Endothelial cell of hepatic sinusoid (primary cell): ENCODE data around the gene TAF7L.
"Not testable (repeated sequence)": the region's sequence is repeated elsewhere in the genome, so short reads cannot be mapped to it uniquely, and the experiment has no call there.

Source experiments
- in situ Hi-C: cut with HindIII; loops from 2 replicates; pipeline ENCODE4 v1.10.0; 2017; ENCODE audit warnings: low sequenced_read_pairs

TAF7L gene

DNA sequence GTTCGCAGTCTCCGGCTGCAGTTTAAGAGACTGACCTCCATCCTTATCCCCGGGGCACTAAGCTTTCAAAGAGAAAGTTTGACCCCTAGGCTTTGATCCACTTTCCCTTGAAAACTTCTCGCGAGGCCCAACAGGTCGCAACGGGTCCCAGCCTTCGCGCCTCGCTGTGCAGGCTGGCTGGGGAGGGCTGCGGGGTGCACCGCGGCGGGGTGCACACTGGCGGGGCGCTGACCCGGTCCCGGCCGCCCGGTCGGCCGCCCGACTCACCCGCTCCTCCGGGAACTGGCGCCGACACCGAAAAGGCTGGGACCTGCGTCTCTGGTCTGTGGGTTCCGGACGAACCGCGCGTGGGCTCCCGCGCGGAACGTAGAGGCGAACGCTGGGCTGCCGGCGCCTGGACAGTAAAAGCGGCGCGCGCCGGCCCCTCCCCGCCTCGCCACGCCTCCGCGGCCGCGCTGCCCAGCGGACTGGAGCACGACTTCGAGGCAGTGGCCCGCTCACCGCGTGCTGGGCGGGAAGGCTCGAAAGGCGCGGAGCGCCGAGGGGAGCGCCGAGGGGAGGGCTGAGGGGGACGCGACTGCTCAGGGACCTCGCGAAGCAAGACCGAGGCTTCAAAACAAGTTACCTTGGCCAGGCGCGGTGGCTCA lies at the start of gene TAF7L:
TAF7L (minus strand) TSS at position 378 of the 647 bp plus-strand sequence. CDS start 3,791 bp downstream, outside the sequence.
- in situ Hi-C loops = loop anchor here (5.0 kb wide), 1 partner anchor 84 kb away; no protein-coding TSS in a partner anchor

DNA sequence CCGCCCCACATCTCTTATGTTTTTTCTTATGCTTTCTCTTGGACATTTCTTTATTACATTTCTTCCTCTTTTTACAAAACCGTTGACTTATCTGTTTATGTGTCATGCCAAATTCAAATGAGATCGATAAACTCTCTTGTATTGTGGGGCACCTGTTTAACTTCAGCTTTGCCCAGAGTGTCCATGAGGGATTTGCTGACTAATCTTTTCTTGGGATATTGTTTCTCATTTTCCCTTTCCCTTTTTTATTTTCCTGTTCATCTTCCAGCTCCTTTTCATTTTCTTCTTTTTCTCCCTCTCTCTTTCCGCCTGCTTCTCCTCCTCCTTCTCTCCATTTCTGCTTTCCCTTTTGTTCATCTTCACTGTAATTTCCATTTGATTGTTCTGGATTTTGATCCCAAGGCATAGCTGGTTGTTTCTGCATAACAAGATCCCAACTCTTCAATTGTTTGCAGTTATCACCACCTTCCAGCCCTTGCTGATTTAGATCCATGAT lies 46.7 kb upstream of the TAF7L start:
- in situ Hi-C loops = no loop called here

DNA sequence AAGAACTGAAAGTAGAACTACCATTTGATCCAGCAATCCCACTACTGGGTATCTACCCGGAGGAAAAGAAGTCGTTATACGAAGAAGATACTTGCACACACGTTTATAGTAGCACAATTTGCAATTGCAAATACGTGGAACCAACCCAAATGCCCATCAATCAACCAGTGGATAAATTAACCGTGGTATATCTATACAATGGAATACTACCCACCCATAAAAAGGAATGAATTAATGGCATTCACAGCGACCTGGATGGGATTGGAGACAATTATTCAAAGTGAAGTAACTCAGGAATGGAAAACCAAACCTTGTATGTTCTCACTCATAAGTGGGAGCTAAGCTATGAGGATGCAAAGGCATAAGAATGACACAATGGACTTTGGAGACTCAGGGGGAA lies 43.2 kb upstream of the TAF7L start:
- in situ Hi-C loops = not testable (repeated sequence)

GRCh38 chrX:101326600-101326999 lies 35.5 kb upstream of the TAF7L start:
- in situ Hi-C loops = not testable (repeated sequence)

DNA sequence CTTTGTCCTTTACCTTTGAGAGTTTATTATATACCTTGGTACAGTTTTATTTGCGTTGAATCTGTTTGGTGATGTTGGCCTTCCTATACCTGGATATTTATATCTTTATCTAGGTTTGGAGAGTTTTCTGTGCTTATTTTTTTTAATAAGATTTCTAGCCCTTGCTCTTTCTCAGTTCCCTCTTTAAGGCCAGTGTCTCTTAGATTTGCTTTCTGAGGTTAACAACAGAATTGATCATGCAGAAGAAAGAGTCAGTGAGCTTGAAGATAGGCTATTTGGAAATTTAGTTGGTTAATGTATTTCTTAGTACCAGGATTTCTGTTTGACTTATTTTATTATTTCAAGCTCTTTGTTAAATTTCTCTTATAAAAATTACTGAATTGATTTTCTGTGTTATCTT lies 12.7 kb upstream of the TAF7L start:
- in situ Hi-C loops = no loop called here

GRCh38 chrX:101295603-101296002 lies 4.5 kb upstream of the TAF7L start:
- in situ Hi-C loops = not testable (repeated sequence)

- in situ Hi-C loops = no loop called here
Observed at GRCh38 chrX:101287402-101287801, 3.7 kb downstream of the TAF7L start.

DNA sequence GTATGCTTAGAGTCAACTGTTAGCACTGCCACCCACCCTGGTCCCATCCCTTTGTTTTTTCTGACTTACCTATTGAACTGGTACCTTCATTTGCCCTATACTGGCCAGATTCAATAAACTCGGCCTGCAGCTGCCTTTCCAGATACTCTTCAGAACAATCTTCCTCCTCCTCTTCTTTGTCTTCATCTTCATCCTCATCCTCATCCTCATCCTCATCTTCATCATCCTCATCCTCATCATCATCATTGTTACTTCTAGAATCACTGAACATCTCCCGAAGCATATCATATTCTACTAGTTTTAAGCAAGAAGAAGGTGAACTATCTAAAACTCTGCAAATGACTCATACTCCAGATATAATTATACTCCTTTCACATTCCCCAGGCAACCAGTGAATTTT lies 14.9 kb downstream of the TAF7L start:
- in situ Hi-C loops = no loop called here

DNA sequence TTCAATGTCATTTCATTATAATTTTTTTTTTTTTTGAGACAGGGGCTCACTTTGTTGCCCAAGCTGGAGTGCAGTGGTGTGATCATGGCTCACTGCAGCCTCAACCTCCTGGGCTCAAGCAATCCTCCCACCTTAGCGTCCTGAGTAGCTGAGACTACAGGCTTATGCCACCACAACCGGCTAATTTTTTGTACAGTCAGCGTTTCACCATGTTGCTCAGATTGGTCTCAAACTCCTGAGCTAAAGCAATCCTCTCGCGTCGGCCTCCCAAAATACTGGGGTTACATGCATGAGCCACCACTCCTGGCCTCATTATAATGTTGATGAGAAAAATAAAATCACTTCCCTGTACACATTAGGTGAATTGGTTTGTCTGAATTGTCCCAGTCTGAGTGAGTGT lies 16.9 kb downstream of the TAF7L start:
- in situ Hi-C loops = no loop called here

DNA sequence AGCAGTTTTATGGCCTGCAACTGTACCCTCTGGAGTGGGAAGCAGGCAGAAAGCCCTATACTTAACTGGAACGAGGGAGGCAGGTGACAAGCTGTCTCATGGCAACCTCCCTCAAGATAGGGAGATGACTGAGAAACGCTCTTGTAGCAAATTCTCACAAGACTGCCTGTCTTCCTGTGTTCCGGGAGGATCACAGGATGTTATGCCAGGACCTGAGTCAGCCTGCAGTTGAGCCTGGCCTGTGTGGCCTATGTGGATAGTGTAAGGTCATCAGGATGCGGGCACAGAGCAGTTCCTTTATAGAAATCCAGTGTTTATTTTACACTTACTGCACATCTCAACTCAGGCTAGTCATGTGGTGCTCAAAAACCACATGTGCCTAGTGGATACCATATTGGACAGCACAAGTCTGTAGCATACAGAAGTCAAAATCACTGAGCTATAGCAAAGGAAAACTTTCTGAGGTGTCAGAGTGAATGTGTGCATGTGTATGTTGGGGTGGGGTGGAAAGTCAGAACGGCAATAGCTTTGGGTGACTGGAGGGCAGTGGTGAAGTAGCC lies 25.2 kb downstream of the TAF7L start:
- in situ Hi-C loops = no loop called here

DNA sequence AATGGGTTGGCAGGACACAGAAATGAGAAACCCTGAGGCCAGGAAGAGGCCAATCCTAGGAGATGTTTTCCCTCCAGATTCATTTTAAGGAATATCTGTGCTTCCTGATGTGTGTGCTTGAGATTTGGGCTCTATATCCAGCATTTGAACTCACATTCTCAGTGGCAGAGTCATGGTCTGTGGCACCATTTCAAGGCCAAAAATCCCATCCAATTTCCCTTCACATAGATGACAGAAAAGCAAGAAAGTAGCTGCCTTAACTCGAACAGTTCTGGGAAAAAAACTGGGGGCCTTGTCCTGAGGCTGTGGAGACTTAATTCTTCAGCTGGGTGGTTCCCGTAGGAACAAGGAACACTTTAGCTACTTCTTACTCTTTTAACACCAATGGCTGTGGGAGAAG lies 27.4 kb downstream of the TAF7L start:
- in situ Hi-C loops = no loop called here

DNA sequence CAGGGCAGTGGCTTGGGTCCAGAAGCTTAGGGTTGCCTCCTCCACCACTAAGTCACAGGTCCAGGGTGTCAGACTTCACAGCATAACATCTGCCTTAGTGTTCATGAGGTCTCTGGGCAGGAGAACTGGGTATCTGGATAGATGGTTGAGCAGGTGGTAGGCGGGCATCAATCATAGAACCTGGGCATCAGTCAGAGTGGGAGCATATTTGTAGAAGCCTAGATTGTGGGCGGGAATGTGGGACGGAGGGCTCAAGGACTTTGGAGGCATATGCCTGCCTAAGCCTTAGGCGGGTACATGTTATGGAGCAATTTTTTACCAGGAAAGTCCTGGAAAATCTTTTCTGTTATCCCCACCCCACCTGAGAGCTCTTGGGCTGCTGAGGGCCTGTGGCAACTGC lies 28.5 kb downstream of the TAF7L start:
- in situ Hi-C loops = no loop called here

- in situ Hi-C loops = no loop called here
Observed at GRCh38 chrX:101260435-101260834, 30.7 kb downstream of the TAF7L start.

GRCh38 chrX:101258259-101258581 lies 32.9 kb downstream of the TAF7L start:
- in situ Hi-C loops = no loop called here

DNA sequence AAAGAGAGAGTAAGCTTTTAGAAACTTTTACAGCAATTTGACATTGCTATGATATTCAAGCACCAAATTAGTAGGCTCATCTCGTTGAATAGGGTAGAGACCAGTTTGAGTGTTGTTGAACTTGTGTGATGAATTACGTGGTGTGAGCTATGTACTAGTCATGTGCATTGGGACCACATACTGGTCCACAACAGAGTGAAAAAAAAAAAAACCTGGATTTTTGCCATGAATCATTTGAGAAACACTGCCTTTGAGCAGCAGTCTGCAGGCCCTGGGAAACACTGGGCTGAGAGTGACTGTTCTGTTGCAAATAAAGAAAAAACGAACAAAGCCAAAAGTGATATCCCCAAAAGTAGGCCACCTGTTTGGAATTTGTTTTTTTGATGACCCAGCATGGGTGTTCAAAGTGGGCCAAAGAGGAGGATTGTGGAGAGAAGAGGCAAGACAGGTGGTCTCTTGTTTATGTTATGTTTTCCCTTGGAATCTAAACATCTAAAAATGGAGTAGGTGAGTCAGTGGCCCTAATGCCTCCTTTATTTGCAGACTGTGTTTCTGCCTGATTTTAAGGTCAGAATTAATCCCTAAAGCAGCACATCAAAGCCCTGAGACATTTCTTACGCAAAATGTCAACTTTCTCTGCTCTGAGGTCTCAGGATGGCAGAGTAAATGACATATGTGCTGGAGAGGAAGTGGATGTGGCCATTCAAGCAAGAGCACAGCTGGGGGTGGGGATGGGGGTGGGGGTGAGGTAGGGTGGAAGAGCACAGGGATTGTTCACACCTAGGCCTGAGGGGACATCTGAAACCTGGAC lies 33.5 kb downstream of the TAF7L start:
- in situ Hi-C loops = no loop called here

DNA sequence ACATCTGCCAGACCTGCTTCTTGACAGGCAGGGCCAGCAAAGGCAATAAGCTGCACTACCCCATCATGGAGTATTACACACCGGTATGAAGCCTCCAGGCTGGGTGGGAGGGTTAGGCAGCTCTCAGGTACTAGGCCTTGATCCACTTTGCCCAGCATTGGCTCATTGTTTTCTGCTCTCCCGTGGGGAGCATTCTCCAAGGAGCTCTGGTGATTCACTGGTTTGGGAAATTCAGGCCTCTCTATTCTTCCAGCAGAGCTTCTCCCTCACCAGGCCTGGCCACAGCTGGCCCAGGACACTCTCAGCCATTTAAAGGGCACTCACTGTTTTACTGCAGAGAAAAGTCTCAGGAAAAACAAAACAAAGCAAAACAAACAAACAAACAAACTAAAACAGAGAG lies 38.5 kb downstream of the TAF7L start:
- in situ Hi-C loops = no loop called here

GRCh38 chrX:101241531-101241930 lies 49.6 kb downstream of the TAF7L start:
- in situ Hi-C loops = no loop called here

GRCh38 chrX:101237041-101237440 lies 54.1 kb downstream of the TAF7L start:
- in situ Hi-C loops = no loop called here

- in situ Hi-C loops = no loop called here
Observed at GRCh38 chrX:101232316-101232715, 58.8 kb downstream of the TAF7L start.

DNA sequence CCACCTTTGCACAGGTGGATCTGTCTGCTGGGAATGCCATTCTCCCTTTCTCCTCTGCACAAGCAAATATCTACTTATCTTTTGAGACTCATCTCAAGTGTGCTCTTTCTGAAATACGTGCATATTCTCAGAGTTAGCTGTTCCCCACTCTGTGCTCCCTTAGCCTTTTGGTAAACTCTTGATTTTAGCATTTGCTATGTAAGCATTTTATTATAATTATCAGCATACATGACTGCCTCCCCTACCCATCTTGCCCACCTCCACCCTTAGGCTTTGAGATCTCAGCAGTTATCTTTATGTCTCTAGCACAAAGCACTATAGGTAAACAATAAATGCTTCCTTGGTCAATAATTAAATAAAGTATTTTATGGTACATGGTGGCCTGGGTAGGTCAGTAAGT lies 60.1 kb downstream of the TAF7L start:
- in situ Hi-C loops = no loop called here

- in situ Hi-C loops = no loop called here
Observed at GRCh38 chrX:101230636-101231035, 60.5 kb downstream of the TAF7L start.

DNA sequence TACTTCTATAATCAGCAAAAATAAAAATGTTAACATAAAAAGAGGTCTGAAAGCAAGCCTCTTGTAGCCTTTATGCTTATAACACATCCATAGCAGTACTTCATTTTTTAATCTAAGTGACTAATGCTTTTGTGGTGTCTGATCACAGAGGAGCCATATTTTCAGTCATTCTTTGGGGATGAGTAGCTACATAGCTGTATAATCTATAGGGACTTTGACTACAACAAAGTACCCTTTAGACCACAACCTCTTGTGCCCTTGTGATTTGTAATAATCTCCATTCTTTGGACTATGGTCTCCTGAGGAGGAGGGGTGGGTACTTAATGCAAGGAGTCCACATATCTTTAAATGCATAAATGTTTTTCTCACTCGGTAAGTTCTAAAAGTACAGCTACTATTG lies 62.0 kb downstream of the TAF7L start:
- in situ Hi-C loops = no loop called here
